IMR-90 (cell line): Measurements from ENCODE around the gene USP31. TPM values are rescaled to one million over a fixed set of nuclear protein-coding genes. Genes with fewer than 3 reads are reported as not detected.

Experiments used
- ATAC-seq: fragments of 200-7000 bp; cut with Tn5 transposase; 2 replicates; pipeline ENCODE4 v1.9.1; 2020; ENCODE audit warnings: low read depth, mild to moderate bottlenecking, moderate library complexity
- BruUV-seq: library from RNA; stranded (reverse); fragments of 400-500 nt; replicated peaks from 2 replicates; lab custom pipeline; 2021; lab: Mats Ljungman, UMichigan
- CTCF ChIA-PET: fragments of 300-600 bp; formaldehyde crosslinking; extraction: SDS; loops from one replicate; lab custom pipeline; 2021; ENCODE audit warnings: antibody characterized with exemption; lab: Yijun Ruan, JAX
- POLR2A ChIA-PET: fragments of 300-600 bp; sonication (Branson Sonifier 250); formaldehyde crosslinking; loops from one replicate; lab custom pipeline; 2022; ENCODE audit warnings: antibody characterized with exemption; ENCODE audit not compliant: unreplicated experiment; lab: Charles Lee
- DNase-seq: peaks from one replicate; pipeline ENCODE4 v3.0.0; 2013
- H2AFZ ChIP-seq: replicated peaks from 2 replicates; pipeline ENCODE3; 2013; ENCODE audit warnings: low read length, mild to moderate bottlenecking; ENCODE audit not compliant: poor library complexity
- H2AK5ac ChIP-seq: 2 replicates; pipeline ENCODE4 v1.6.1; 2013; ENCODE audit warnings: low read depth, low read length, inconsistent platforms
- H2AK9ac ChIP-seq: replicated peaks from 2 replicates; pipeline ENCODE3; 2013; ENCODE audit warnings: mild to moderate bottlenecking, low read depth, low read length, moderate library complexity; ENCODE audit not compliant: poor library complexity
- H2BK120ac ChIP-seq: 2 replicates; pipeline ENCODE4 v1.6.1; 2013; ENCODE audit warnings: low read depth, low read length, inconsistent platforms
- H2BK15ac ChIP-seq: 3 replicates; pipeline ENCODE4 v1.6.1; 2013; ENCODE audit warnings: low read depth, low read length, inconsistent platforms
- H2BK20ac ChIP-seq: 2 replicates; pipeline ENCODE4 v1.6.1; 2013; ENCODE audit warnings: low read depth, mild to moderate bottlenecking, inconsistent platforms, low read length, moderate library complexity
- H2BK5ac ChIP-seq: 2 replicates; pipeline ENCODE4 v1.6.1; 2013; ENCODE audit warnings: mild to moderate bottlenecking, low read depth, low read length, inconsistent platforms; ENCODE audit not compliant: poor library complexity, severe bottlenecking
- H3K14ac ChIP-seq: replicated peaks from 2 replicates; pipeline ENCODE4 v1.6.1; 2013; ENCODE audit warnings: low read depth, low read length, inconsistent platforms
- H3K18ac ChIP-seq: 2 replicates; pipeline ENCODE4 v1.6.1; 2013; ENCODE audit warnings: low read depth, low read length, control low read depth
- H3K23ac ChIP-seq: 2 replicates; pipeline ENCODE4 v1.6.1; 2013; ENCODE audit warnings: low read depth, low read length, inconsistent platforms
- H3K27ac ChIP-seq: 2 replicates; pipeline ENCODE4 v1.5.1; 2013; ENCODE audit warnings: mild to moderate bottlenecking, control low read depth, low read length; ENCODE audit not compliant: insufficient read depth
- H3K27me3 ChIP-seq: 2 replicates; pipeline ENCODE4 v1.6.1; 2013; ENCODE audit warnings: low read length; ENCODE audit not compliant: control insufficient read depth, insufficient read depth
- H3K36me3 ChIP-seq: 2 replicates; pipeline ENCODE4 v1.6.1; 2013; ENCODE audit warnings: low read length, mixed read lengths; ENCODE audit not compliant: control insufficient read depth, insufficient read depth
- H3K4ac ChIP-seq: 2 replicates; pipeline ENCODE4 v1.6.1; 2013; ENCODE audit warnings: low read depth, low read length, inconsistent platforms
- H3K4me1 ChIP-seq: 2 replicates; pipeline ENCODE4 v1.6.1; 2013; ENCODE audit warnings: low read length, mixed read lengths; ENCODE audit not compliant: control insufficient read depth, insufficient read depth
- H3K4me2 ChIP-seq: 2 replicates; pipeline ENCODE4 v1.6.1; 2013; ENCODE audit warnings: low read depth, mild to moderate bottlenecking, control low read depth, low read length, moderate library complexity
- H3K4me3 ChIP-seq: 2 replicates; pipeline ENCODE4 v1.5.1; 2013; ENCODE audit warnings: low read depth, mild to moderate bottlenecking, control low read depth, low read length, moderate library complexity; ENCODE audit not compliant: insufficient read depth
- H3K56ac ChIP-seq: 2 replicates; pipeline ENCODE4 v1.6.1; 2013; ENCODE audit warnings: low read length, inconsistent platforms; ENCODE audit not compliant: insufficient read depth; ENCODE audit errors: extremely low read depth
- H3K79me1 ChIP-seq, 2 experiments: 2 replicates each; pipeline ENCODE4 v1.6.1; 2013; ENCODE audit warnings: low read length in 2 of 2, inconsistent platforms in 1 of 2, low read depth in 1 of 2
- H3K9ac ChIP-seq: 2 replicates; pipeline ENCODE4 v1.6.1; 2013; ENCODE audit warnings: low read depth, low read length, control low read depth
- H3K9me1 ChIP-seq: 2 replicates; pipeline ENCODE4 v1.6.1; 2013; ENCODE audit warnings: low read length, inconsistent platforms; ENCODE audit not compliant: insufficient read depth
- H3K9me3 ChIP-seq: 2 replicates; pipeline ENCODE4 v1.6.1; 2013; ENCODE audit warnings: low read length; ENCODE audit not compliant: control insufficient read depth, insufficient read depth
- H4K20me1 ChIP-seq: 2 replicates; pipeline ENCODE4 v1.6.1; 2013; ENCODE audit warnings: low read length, inconsistent platforms; ENCODE audit not compliant: insufficient read depth
- H4K5ac ChIP-seq: 2 replicates; pipeline ENCODE4 v1.6.1; 2013; ENCODE audit warnings: mild to moderate bottlenecking, low read depth, low read length, control low read depth
- H4K8ac ChIP-seq, 2 experiments: 2 replicates each; pipeline ENCODE4 v1.6.1; 2013; ENCODE audit warnings: low read depth in 2 of 2, low read length in 2 of 2, control low read depth in 1 of 2, inconsistent platforms in 1 of 2
- H4K91ac ChIP-seq: 2 replicates; pipeline ENCODE4 v1.6.1; 2013; ENCODE audit warnings: low read depth, low read length, inconsistent platforms; ENCODE audit not compliant: insufficient read depth
- CEBPB ChIP-seq: IDR thresholded peaks from 2 replicates; pipeline ENCODE4 v1.6.1; 2012; ENCODE audit warnings: low read depth, low read length, improper control_type of control experiment
- MXI1 ChIP-seq: IDR thresholded peaks from 2 replicates; pipeline ENCODE4 v1.6.1; 2012; ENCODE audit warnings: low read depth, mild to moderate bottlenecking, low read length, moderate library complexity, borderline replicate concordance
- RFX5 ChIP-seq: IDR thresholded peaks from 2 replicates; pipeline ENCODE4 v1.8.0; 2012; ENCODE audit warnings: low read depth, mild to moderate bottlenecking, low read length, moderate library complexity
- WGBS, 2 experiments: methylation state at CpG; one replicate each; pipeline versions ENCODE4 v1.1.5 to v1.1.7; 2013; ENCODE audit warnings: missing lambda C conversion rate in 2 of 2; ENCODE audit not compliant: insufficient read length in 1 of 2; ENCODE audit errors: extremely low coverage in 2 of 2; 5-methylcytosine and 5-hydroxymethylcytosine counted together
- dilution Hi-C: fragments of 300-500 bp; cut with HindIII; formaldehyde crosslinking; loops from one replicate; pipeline ENCODE4 v1.14.3; 2018; ENCODE audit warnings: low sequenced_read_pairs; ENCODE audit not compliant: unreplicated experiment
- in situ Hi-C: fragments of 300-500 bp; cut with MboI; formaldehyde crosslinking; loops from 3 replicates; pipeline ENCODE4 v1.14.3; 2019; ENCODE audit warnings: low sequenced_read_pairs, inconsistent platforms, mixed read lengths
- intact Hi-C: fragments of 100-400 bp; cut with micrococcal nuclease; formaldehyde crosslinking; loops from 2 replicates; pipeline ENCODE4 v1.10.0; 2022
- polyA plus RNA-seq, 3 experiments: library from polyadenylated mRNA; depleted of rRNA; stranded (reverse); fragments of >200 nt; gene quantifications; 2 replicates each; pipeline ENCODE4 v1.2.3, GENCODE V29; 2012; ENCODE audit warnings: low replicate concordance in 1 of 3
- total RNA-seq: library from RNA; depleted of rRNA; stranded (reverse); fragments of >200 nt; gene quantifications from 2 replicates; pipeline ENCODE4 v1.2.3, GENCODE V29; 2012

Gene USP31
- total and polyA plus RNA-seq, 2 of the 4 experiments (the other 2 are of a cell fraction) = 2.9 to 3.4 TPM

GRCh38 chr16:23107117-23107516 is 42.1 kb downstream of the USP31 start:
- Histone ChIP-seq H2BK120ac (no peak overlapping the region), H4K8ac (no peak overlapping the region), H3K56ac (no peak overlapping the region), H2AK5ac (no peak overlapping the region), H2AK9ac (no peak overlapping the region), H3K4me1 (no peaks in the 10 kb centered on the region), H2AFZ (no peak overlapping the region), H3K9me1 (peaks cover 2% of the 10 kb centered on the region; the same call in 1 of the 2 replicates), H3K27me3 (no peaks in the 10 kb centered on the region), H2BK5ac (no peak overlapping the region), H3K36me3 (peaks cover 2% of the 10 kb centered on the region), H3K14ac (no peak overlapping the region), H3K4ac (no peak overlapping the region), H3K9ac (no peak overlapping the region), H3K79me1 (peaks cover 13 to 14% of the 10 kb centered on the region in 2 experiments), H4K20me1 (no peaks in the 10 kb centered on the region), H2BK15ac (no peak overlapping the region), H4K5ac (no peak overlapping the region), H2BK20ac (no peak overlapping the region), H3K23ac (no peak overlapping the region), H3K9me3 (no peaks in the 10 kb centered on the region), H3K18ac (no peak overlapping the region), H4K91ac (no peak overlapping the region), H3K4me2 (no peak overlapping the region), H3K27ac (no peak overlapping the region), H3K4me3 (no peak overlapping the region)
- TF ChIP-seq MXI1 = no peak
- no peak for TF ChIP-seq RFX5
- TF ChIP-seq CEBPB = no peak
- ATAC-seq (no peak), DNase-seq (no peak)
- in situ Hi-C loops = no loop called here
- no CpG with 5 or more reads among the region's 2 CpGs for WGBS, 2 experiments
- POLR2A ChIA-PET = no interaction called here
- intact Hi-C loops = no loop called here
- dilution Hi-C loops = no loop called here
- BruUV-seq = no TSS peak
- CTCF ChIA-PET = no interaction called here
